Colonic mucosa (tissue), 4 donors: ENCODE results near the gene YBX2. TPM values are rescaled to one million over a fixed set of nuclear protein-coding genes. Genes with fewer than 3 reads are reported as not detected.

Source experiments
- DNase-seq: peaks from one replicate; pipeline ENCODE4 v3.0.0-alpha.2; 2020
- H3K27ac ChIP-seq: fragments of 200-600 bp; one replicate; pipeline ENCODE4 v1.8.0; 2021
- H3K27me3 ChIP-seq: fragments of 200-600 bp; one replicate; pipeline ENCODE4 v1.8.0; 2021
- H3K36me3 ChIP-seq: fragments of 200-600 bp; one replicate; pipeline ENCODE4 v1.8.0; 2021
- H3K4me1 ChIP-seq: fragments of 200-600 bp; one replicate; pipeline ENCODE4 v1.8.0; 2021; ENCODE audit warnings: mild to moderate bottlenecking
- H3K4me3 ChIP-seq: fragments of 200-600 bp; one replicate; pipeline ENCODE4 v1.8.0; 2021
- H3K9ac ChIP-seq, 2 donors: one replicate each; pipeline ENCODE4 v1.7.0; 2013; ENCODE audit warnings: control low read depth in 2 of 2, low read depth in 2 of 2, low read length in 2 of 2
- H3K9me3 ChIP-seq: fragments of 200-600 bp; one replicate; pipeline ENCODE4 v1.8.0; 2021
- intact Hi-C: fragments of 100-400 bp; cut with DNase I; formaldehyde crosslinking; loops from one replicate; pipeline ENCODE4 v1.14.1; 2022
- total RNA-seq, 2 donors: library from RNA; stranded (reverse); fragmentation: NEBNext Ultra II Directional in 1 of 2; extraction: Animal tissue kit (Norgen Biotek cat#: 25700) in 1 of 2; gene quantifications; one replicate each; pipeline ENCODE4 v1.2.1, GENCODE V29; 2021
- TF ChIP-seq, protein P1 (sequence below): fragments of 200-600 bp; IDR thresholded peaks from one replicate; pipeline ENCODE4 v1.8.0; 2022; ENCODE audit warnings: antibody characterized with exemption, mild to moderate bottlenecking
- donor health status: healthy.
- donor health status: DM: no; HTN: no; CAD: no.
- donor health status: DM: no; HTN: no; CAD: no.

The YBX2 gene
- total RNA-seq, 2 donors from 2014 or later: 22.1 to 40.4 TPM

DNA sequence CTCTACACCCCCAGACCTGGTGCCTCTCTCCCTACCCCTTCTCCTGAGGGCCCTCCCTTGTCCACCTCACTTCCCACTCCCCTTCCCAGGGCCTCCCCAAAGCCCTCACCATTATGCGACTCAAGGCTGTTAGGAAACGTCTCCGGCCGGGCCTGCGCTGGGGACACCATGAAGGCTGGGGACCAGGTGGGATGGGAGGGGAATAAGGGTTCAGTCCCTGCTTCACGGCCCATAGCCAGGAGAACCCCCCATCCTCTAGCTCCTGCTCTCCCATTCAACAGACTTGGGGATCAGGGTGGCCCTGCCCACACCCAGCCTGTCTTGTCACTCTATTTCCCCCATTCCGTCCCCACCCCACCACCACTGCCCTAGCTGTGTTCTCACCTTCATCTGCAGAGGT is 32.6 kb upstream of the YBX2 start:
- Histone ChIP-seq H3K9ac (no peak overlapping the region), H3K27ac (no peak overlapping the region), H3K9me3 (no peaks in the 10 kb centered on the region), H3K36me3 (peaks cover 13% of the 10 kb centered on the region), H3K27me3 (no peaks in the 10 kb centered on the region), H3K4me3 (no peak overlapping the region), H3K4me1 (peaks cover 10% of the 10 kb centered on the region)
- TF ChIP-seq, protein P1, sequence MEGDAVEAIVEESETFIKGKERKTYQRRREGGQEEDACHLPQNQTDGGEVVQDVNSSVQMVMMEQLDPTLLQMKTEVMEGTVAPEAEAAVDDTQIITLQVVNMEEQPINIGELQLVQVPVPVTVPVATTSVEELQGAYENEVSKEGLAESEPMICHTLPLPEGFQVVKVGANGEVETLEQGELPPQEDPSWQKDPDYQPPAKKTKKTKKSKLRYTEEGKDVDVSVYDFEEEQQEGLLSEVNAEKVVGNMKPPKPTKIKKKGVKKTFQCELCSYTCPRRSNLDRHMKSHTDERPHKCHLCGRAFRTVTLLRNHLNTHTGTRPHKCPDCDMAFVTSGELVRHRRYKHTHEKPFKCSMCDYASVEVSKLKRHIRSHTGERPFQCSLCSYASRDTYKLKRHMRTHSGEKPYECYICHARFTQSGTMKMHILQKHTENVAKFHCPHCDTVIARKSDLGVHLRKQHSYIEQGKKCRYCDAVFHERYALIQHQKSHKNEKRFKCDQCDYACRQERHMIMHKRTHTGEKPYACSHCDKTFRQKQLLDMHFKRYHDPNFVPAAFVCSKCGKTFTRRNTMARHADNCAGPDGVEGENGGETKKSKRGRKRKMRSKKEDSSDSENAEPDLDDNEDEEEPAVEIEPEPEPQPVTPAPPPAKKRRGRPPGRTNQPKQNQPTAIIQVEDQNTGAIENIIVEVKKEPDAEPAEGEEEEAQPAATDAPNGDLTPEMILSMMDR: no peak
- DNase-seq: no peak
- intact Hi-C loops: no loop called here

DNA sequence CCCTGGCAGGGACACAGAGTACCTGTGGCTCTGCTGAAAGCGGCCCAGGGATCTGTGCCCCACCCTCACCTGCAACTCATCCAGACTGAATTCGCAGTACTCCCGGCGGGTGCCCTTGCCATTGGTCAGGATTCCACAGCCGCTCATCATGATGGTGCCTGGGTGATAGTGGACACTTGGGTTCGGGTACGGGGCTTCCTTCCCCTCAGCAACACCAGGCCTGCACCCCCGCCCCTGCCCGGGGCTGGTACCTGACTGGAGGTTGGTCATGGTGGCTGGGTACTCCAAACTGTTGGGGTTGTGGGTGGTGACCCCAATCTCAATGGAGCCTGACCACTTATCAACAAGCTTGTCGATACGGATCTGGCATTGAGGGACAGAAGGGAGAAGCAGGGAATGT is 31.7 kb upstream of the YBX2 start:
- DNase-seq: no peak
- intact Hi-C loops: no loop called here
- H3K4me3 ChIP-seq: no peak overlapping the region
- H3K36me3 ChIP-seq: peaks cover 18% of the 10 kb centered on the region
- H3K9ac ChIP-seq: no peak overlapping the region
- H3K4me1 ChIP-seq: peaks cover 10% of the 10 kb centered on the region
- TF ChIP-seq, protein P1: no peak
- no peaks in the 10 kb centered on the region for H3K27me3 ChIP-seq
- no peak overlapping the region for H3K27ac ChIP-seq
- no peaks in the 10 kb centered on the region for H3K9me3 ChIP-seq

DNA sequence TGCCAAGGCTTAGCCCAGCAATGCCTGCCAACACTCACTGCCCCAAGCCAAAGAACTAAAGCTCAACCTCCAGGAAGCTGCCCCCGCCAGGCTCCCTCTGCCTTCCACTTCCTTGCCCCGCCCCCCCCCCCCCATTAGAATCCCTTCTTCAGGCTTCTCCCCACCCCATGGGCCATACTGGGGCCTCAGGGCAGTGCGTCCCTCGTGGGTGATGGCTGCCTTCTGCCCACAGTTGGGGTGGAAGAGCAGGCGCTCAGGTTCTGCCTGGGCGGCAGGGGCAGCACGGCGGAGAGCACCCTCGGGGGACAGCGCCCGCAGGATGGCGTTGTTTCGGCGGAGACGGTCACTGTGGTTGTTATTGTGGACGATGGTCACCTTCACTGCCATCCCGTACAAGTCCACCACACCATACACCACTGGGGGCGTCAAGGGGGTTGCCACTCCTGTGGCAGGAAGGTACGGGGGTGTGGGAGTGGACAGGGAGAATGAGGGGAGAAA is 30.6 kb upstream of the YBX2 start:
- TF ChIP-seq, protein P1: no peak
- H3K9me3 ChIP-seq: no peaks in the 10 kb centered on the region
- no peaks in the 10 kb centered on the region for H3K27me3 ChIP-seq
- peaks cover 10% of the 10 kb centered on the region for H3K4me1 ChIP-seq
- DNase-seq: no peak
- H3K4me3 ChIP-seq: no peak overlapping the region
- intact Hi-C loops: no loop called here
- peaks cover 18% of the 10 kb centered on the region for H3K36me3 ChIP-seq
- H3K27ac ChIP-seq: no peak overlapping the region
- no peak overlapping the region for H3K9ac ChIP-seq

DNA sequence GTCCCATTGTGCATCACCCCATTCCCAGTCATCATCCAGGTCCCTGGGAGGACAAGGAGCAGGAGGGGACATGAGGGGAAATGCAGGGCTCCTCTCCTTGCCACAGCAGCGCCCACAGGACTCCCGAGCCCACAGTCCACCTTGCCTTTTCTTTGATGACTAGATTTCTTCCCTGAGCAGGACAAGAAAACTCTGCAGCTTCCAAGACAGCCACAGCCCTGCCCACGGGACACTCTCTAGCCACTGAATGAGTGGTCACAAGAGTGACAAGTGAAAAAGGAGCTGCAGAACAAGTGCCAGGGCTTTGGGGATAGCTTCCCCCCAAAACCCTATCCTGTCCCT is 30.0 kb upstream of the YBX2 start:
- H3K4me1 ChIP-seq: peaks cover 10% of the 10 kb centered on the region
- TF ChIP-seq, protein P1: no peak
- peaks cover 18% of the 10 kb centered on the region for H3K36me3 ChIP-seq
- intact Hi-C loops: no loop called here
- no peaks in the 10 kb centered on the region for H3K27me3 ChIP-seq
- H3K4me3 ChIP-seq: no peak overlapping the region
- no peaks in the 10 kb centered on the region for H3K9me3 ChIP-seq
- no peak for DNase-seq
- no peak overlapping the region for H3K27ac ChIP-seq
- H3K9ac ChIP-seq: no peak overlapping the region

DNA sequence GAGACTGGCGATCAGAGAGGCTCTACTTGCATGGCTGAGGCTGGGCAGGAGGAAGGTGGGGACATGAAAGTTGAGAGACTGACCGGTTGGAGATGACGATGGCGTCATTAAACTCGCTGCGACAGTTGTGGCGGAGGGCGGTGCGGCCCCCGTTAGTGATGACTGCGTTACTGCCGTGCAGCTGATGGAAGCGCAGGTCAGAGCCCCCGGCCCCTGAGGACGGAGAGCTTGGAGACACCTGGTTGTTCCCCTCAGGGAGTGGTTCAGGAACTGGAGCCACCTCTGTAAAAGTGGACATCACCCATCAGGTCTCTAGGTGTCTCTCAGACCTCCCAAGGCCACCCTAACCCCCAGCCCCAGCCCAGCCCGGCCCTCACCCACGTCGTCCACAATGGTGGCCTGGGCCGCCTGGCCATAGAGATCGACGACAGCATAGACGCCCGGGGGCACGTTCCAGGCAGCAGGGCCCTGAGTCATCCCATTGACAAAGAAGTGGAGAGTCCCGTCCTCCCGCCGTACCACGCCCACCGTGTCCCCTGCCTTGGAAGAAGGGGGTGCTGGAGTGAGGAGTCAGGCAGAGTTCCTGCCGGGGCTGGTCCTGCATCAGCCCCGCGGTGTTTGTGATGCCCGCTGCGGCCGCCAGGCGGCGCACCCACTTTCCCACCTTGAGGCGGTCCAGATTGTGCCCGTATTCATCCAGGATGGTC is 29.4 kb upstream of the YBX2 start:
- peak; percentile 53 for DNase-seq
- peaks cover 10% of the 10 kb centered on the region for H3K4me1 ChIP-seq
- no peak overlapping the region for H3K4me3 ChIP-seq
- TF ChIP-seq, protein P1: peak; percentile 77
- no peak overlapping the region for H3K27ac ChIP-seq
- H3K9me3 ChIP-seq: no peaks in the 10 kb centered on the region
- H3K9ac ChIP-seq: no peak overlapping the region
- H3K27me3 ChIP-seq: no peaks in the 10 kb centered on the region
- intact Hi-C loops: no loop called here
- H3K36me3 ChIP-seq: peaks cover 18% of the 10 kb centered on the region
